Brain microvascular endothelial cell (primary cell): ENCODE measurements around the gene ARHGAP42.

ENCODE experiments used
- DNase-seq: peaks from one replicate; pipeline ENCODE4 v3.0.0-alpha.2; 2020
- H3K27ac ChIP-seq: fragments of 250-450 bp; sonication (Bioruptor Pico); 2 replicates; pipeline ENCODE4 v1.5.1; 2020; ENCODE audit warnings: mild to moderate bottlenecking, moderate library complexity
- H3K27me3 ChIP-seq: fragments of 250-450 bp; sonication (Bioruptor Pico); replicated peaks from 2 replicates; pipeline ENCODE4 v1.5.1; 2020; ENCODE audit warnings: mild to moderate bottlenecking
- H3K36me3 ChIP-seq: fragments of 250-450 bp; sonication (Bioruptor Pico); replicated peaks from 2 replicates; pipeline ENCODE4 v1.5.1; 2020; ENCODE audit warnings: mild to moderate bottlenecking
- H3K4me3 ChIP-seq: 2 replicates; pipeline ENCODE4 v1.5.1; 2011; ENCODE audit warnings: low read depth, mild to moderate bottlenecking, control low read depth, low read length, moderate library complexity
- in situ Hi-C: cut with HindIII; loops from 2 replicates; pipeline ENCODE4 v1.10.0; 2017; ENCODE audit warnings: low sequenced_read_pairs, low pct_ligation_motif_present
- TF ChIP-seq, protein P1 (sequence below): IDR thresholded peaks from 2 replicates; pipeline ENCODE4 v1.5.1; 2011; ENCODE audit warnings: low read depth, mild to moderate bottlenecking, moderate library complexity, low read length, control low read depth, inconsistent platforms; ENCODE audit errors: missing control alignments

ARHGAP42 gene

DNA sequence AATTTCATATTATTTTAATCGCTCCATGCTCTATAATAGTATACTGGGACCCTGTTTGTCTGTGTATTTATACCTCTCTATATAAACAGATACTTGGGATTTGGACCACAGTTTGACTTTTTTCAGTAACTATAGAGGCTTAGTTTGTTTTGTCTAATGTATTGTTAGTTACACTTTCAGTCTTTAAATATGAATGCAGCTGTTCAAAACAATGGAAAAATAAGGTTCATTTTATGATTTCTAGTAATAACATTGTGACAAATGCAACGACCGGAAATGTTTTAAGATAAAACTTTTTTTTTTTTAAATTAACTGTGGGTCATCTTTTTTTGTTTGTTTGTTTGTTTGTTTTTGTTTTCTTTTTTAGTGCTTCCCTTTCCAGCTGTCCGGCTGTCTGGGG lies 133.5 kb downstream of the ARHGAP42 start:
- no peak for DNase-seq
- no peaks in the 10 kb centered on the region for H3K36me3 ChIP-seq
- no peak overlapping the region for H3K27ac ChIP-seq
- TF ChIP-seq, protein P1, sequence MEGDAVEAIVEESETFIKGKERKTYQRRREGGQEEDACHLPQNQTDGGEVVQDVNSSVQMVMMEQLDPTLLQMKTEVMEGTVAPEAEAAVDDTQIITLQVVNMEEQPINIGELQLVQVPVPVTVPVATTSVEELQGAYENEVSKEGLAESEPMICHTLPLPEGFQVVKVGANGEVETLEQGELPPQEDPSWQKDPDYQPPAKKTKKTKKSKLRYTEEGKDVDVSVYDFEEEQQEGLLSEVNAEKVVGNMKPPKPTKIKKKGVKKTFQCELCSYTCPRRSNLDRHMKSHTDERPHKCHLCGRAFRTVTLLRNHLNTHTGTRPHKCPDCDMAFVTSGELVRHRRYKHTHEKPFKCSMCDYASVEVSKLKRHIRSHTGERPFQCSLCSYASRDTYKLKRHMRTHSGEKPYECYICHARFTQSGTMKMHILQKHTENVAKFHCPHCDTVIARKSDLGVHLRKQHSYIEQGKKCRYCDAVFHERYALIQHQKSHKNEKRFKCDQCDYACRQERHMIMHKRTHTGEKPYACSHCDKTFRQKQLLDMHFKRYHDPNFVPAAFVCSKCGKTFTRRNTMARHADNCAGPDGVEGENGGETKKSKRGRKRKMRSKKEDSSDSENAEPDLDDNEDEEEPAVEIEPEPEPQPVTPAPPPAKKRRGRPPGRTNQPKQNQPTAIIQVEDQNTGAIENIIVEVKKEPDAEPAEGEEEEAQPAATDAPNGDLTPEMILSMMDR, result no peak
- no peak overlapping the region for H3K4me3 ChIP-seq
- in situ Hi-C loops, result no loop called here
- no peaks in the 10 kb centered on the region for H3K27me3 ChIP-seq

DNA sequence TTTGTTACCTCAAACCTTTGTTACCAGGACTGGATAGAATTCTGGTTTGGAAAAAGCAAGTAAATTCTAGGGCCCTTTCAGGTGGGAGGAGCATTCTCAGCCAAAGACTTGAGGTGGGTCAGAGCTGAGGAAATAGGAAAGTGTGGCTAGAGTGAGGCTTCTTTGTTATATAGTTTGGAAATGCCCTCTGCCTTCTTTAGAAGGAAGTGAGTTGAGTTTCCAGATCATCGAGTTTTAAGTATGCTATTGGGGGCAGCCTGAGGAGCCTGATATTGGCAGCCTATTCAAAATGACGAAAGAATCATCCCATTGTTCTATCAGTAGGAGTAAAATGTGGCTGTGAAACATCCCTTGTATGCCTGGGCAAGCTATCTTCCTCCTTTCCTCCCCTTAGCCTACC lies 134.1 kb downstream of the ARHGAP42 start:
- no peaks in the 10 kb centered on the region for H3K36me3 ChIP-seq
- H3K27ac ChIP-seq, result no peak overlapping the region
- H3K4me3 ChIP-seq, result no peak overlapping the region
- in situ Hi-C loops, result no loop called here
- DNase-seq, result no peak
- no peaks in the 10 kb centered on the region for H3K27me3 ChIP-seq
- TF ChIP-seq, protein P1, result no peak

DNA sequence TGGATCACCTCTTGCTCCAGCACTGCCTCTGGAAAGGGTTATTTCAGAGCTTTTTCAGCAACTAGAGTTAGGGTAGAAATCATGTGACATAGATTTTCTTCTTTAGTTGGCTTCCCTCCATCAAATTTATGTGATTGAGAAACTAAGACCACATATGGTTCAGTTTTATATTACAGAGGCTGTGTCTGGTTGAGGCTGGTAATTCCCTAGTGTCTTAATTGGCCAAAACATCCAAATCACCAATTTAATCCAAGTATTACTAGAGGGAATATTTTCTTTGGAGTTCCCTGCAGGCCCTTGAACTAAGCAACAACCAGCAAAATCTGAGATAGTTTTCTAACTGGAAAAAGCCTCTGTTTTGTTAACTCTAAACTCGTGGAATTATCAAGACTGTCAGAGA lies 136.3 kb downstream of the ARHGAP42 start:
- TF ChIP-seq, protein P1, result no peak
- in situ Hi-C loops, result no loop called here

DNA sequence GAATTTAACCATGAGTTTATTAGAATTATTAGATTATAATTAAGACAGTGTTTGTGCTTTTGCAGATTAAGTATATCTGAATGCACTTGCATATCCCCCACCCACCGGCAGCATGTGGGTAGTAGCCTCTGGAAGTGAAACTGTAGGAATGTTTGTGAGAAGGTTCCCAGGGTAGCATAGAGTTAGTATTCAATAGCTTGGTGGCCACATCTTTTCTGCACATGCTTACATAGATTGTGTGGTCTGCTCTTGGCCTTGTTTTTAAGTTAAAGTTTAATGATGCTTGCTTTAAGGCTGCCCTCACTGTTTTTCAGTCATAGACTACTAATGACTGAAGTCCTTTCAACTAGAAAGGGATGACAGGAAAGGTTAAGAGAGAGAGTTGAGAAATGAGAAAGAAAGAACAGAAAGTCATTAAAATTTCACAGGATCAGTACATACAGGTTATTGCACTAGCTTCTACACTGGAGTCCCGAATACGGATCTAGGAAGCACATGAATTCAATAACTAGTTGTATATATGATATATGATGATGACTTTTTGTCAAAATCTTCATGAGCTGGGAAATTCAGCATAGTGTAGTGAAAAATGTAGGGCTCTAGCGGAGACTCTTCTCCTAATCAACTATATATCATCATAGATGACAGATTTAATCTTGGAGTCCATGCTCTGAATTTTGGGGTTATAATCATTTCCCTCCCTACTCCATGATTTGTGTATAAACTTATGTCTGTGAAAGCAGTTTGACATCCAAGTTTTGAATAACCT lies 137.1 kb downstream of the ARHGAP42 start:
- Histone ChIP-seq H3K27me3 (no peaks in the 10 kb centered on the region), H3K36me3 (no peaks in the 10 kb centered on the region), H3K27ac (no peak overlapping the region), H3K4me3 (no peak overlapping the region)
- TF ChIP-seq, protein P1, result no peak
- in situ Hi-C loops, result no loop called here
- DNase-seq, result no peak

More for the DNA sequence above, 136.3 kb downstream of the ARHGAP42 start:
- no peaks in the 10 kb centered on the region for H3K27me3 ChIP-seq
- no peak overlapping the region for H3K27ac ChIP-seq
- no peaks in the 10 kb centered on the region for H3K36me3 ChIP-seq
- DNase-seq, result no peak
- no peak overlapping the region for H3K4me3 ChIP-seq

DNA sequence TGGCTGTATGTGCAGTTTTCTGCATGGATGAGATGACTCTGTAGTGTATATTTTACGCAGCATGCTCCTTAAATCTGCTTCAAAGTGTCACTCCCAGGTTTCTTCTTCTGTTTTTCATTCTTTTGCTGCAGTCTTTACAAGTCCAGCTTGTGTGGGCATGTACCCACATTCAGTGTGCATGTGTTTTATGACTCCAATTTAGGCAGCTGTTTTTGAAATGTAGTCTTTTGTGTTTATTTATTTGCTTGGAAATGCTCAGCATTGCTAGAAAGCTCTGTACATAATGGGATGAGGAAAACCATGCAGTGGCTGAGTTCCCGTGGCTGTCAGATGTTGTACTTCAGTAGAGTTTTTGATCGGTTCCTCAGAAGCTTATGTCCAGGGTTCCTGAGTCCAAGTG lies 138.5 kb downstream of the ARHGAP42 start:
- Histone ChIP-seq H3K36me3 (no peaks in the 10 kb centered on the region), H3K27me3 (no peaks in the 10 kb centered on the region), H3K4me3 (no peak overlapping the region), H3K27ac (no peak overlapping the region)
- in situ Hi-C loops, result no loop called here
- TF ChIP-seq, protein P1, result no peak
- no peak for DNase-seq
